LNCaP clone FGC (cell line): ENCODE data around the gene XXYLT1.

ENCODE experiments used
- DNase-seq: peaks from one replicate; pipeline ENCODE4 v3.0.0-alpha.2; 2011; ENCODE audit warnings: low read depth
- H3K4me3 ChIP-seq: 2 replicates; pipeline ENCODE4 v1.5.1; 2011; ENCODE audit warnings: mild to moderate bottlenecking, low read depth, low read length, control low read depth
- CTCF ChIP-seq: IDR thresholded peaks from 2 replicates; pipeline ENCODE4 v1.5.1; 2012; ENCODE audit warnings: mild to moderate bottlenecking; ENCODE audit not compliant: control insufficient read depth, insufficient read depth; ENCODE audit errors: extremely low read depth

Gene XXYLT1

DNA sequence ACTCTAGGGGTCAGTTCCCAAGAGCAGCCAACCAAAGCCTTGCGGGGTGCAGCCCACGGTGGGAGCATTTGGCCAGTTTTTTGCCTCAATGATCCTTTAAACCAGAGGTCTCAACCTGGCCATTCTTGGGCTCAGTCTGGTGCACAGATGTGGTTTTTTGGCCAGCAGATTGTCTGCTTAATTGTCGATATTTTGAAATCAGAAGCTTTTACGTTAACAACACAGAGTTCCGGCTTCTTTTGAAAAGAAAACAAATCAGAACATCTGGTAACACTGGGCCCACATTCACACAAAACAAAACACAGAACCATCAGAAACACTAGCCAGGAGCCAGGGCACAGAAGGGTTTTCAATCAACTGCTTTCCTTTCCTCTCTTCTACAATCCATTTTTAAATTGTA is 127.7 kb downstream of the XXYLT1 start:
- TF ChIP-seq CTCF: no peak
- H3K4me3 ChIP-seq: no peak overlapping the region
- DNase-seq: no peak

DNA sequence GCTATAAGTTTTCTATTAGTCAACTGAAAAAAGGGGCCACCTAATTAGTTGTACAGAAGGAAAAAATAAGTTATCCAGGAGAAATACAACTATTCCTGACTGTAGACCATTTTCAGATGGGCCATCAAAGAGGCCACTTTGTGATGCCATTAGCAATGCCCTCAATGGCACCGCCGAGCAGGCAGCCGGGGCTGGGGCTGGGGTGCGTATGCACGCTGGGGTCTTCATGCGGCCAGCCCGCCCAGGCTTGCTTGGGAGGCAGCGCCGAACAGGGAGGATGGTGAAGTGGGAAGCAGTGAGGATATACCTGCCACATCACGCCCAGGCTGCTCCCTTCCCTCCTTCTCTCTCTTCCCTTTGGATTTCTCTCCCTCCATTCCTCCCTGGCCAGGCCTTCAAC is 128.4 kb downstream of the XXYLT1 start:
- no peak overlapping the region for H3K4me3 ChIP-seq
- no peak for TF ChIP-seq CTCF
- no peak for DNase-seq

DNA sequence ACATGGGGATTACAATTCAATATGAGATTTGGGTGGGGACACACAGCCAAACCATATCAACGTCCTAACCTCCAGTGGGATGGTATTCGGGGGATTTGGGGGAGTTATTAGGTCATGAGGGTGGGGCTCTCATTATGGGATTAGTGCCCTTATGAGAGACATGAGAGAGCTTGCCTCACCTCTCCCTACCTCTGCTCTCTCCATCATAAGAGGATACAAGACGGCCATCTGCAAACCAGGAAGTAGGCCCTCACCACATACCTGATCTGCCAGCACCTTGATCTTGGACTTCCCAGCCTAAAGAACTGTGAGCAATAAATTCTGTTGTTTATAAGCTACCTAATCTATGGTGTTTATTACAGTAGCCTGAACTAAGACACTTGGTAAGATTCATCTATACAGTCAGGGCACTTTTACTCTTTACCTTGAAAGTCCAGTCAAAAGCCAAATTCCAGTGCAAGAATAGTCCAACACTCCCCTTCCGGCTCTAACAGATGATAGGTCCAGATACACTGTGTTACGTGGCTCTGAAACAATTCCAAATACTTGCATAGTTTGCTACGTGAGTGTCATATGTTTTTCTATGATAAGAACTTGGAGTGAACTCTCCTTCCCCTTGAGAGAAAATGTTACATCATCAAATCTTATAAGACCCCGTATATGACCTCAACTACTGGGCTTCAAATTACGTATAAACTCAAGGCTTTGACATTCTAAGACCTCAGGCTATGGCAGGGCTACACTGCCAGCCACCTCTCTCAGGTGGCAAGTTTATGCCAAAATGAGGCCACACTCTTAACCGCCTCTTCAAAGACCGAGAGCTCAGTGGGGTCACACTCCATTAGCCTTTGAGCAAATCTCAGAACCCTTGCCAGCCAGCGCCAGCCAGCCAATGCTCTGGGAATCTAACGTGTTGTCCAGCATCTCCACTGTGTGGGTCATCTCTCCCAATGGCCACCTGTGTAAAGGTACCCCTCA is 129.9 kb downstream of the XXYLT1 start:
- no peak overlapping the region for H3K4me3 ChIP-seq
- DNase-seq: no peak
- no peak for TF ChIP-seq CTCF

DNA sequence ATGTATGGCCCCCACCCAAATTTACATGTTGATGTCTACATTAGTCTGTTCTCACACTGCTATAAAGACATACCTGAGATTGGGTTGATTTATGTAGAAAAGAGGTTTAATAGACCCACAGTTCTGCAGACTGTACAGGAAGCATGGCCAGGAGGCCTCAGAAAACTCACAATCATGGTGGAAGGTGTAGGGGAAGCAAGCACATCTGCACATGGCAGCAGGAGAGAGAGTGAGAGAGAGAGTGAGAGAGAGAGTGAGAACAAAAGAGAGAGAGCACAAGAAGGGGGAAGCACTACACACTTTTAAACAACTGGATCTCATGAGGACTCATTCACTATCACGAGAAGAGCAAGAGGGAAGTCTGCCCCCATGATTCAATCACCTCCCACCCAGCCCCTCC is 130.5 kb downstream of the XXYLT1 start:
- no peak for DNase-seq
- no peak for TF ChIP-seq CTCF
- H3K4me3 ChIP-seq: no peak overlapping the region

DNA sequence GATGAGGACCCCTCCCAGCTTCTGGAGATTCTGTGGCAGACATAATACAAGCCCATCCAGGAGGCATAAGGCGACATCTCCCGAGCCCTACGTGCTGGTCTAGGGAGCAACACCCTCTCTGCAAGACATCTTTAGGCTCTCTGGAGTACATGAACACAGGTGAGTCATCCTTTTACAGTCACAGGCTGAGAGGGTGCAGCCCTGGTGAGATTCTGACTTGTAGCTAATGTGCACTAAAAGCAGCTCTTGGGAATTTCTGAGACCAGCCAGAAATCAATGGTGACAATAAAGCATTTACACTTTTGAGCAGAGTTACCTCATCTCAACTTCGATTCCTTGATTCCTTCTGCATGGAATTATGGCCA is 131.1 kb downstream of the XXYLT1 start:
- no peak for DNase-seq
- no peak for TF ChIP-seq CTCF
- no peak overlapping the region for H3K4me3 ChIP-seq

- TF ChIP-seq CTCF: no peak
- DNase-seq: no peak
- H3K4me3 ChIP-seq: no peak overlapping the region
Measured at GRCh38 chr3:195139091-195139875, 131.7 kb downstream of the XXYLT1 start.
